Adrenal gland (tissue), 12 donors: ENCODE results near the gene MCU. TPM values are rescaled to one million over a fixed set of nuclear protein-coding genes. Genes with fewer than 3 reads are reported as not detected.

Experiments used
- DNase-seq, 7 donors: peaks; one replicate each; pipeline ENCODE4 v3.0.0-alpha.2; 2019 to 2020
- H3K27ac ChIP-seq, 5 donors: fragments of 200-600 bp; sonication (generic) in 4 of 5; 1 replicate in 3 of 5; 2 replicates in 2 of 5; pipeline versions ENCODE4 v1.5.1 to v1.8.0; 2016 to 2020; ENCODE audit warnings: mild to moderate bottlenecking in 1 of 5
- H3K27me3 ChIP-seq: fragments of 200-600 bp; 2 replicates; pipeline ENCODE4 v1.8.0; 2021
- H3K36me3 ChIP-seq, 2 donors: fragments of 200-600 bp; replicated peaks in 1 of 2; 1 replicate in 1 of 2; 2 replicates in 1 of 2; pipeline versions ENCODE4 v1.5.1 to v1.8.0; 2018 to 2022
- H3K4me1 ChIP-seq, 2 donors: fragments of 200-600 bp; replicated peaks in 1 of 2; 1 replicate in 1 of 2; 2 replicates in 1 of 2; pipeline versions ENCODE4 v1.5.1 to v1.8.0; 2018 to 2021
- H3K4me3 ChIP-seq, 4 donors: fragments of 200-600 bp; sonication (generic) in 3 of 4; one replicate each; pipeline ENCODE4 v1.5.1; 2016 to 2018
- H3K9me3 ChIP-seq, 3 donors: fragments of 200-600 bp; sonication (generic) in 1 of 3; replicated peaks in 1 of 3; 1 replicate in 2 of 3; 2 replicates in 1 of 3; pipeline versions ENCODE4 v1.5.1 to v1.8.0; 2016 to 2021
- CTCF ChIP-seq, 6 experiments: fragments of 450-650 bp in 4 of 6; fragments of 200-600 bp in 2 of 6; sonication (generic) in 1 of 6; IDR thresholded peaks; 1 replicate in 5 of 6; 2 replicates in 1 of 6; pipeline versions ENCODE4 v1.5.1 to v1.8.0; 2016 to 2021; ENCODE audit warnings: antibody characterized with exemption in 6 of 6, mild to moderate bottlenecking in 2 of 6, moderate library complexity in 1 of 6
- POLR2A ChIP-seq, 2 donors: fragments of 450-650 bp; IDR thresholded peaks; one replicate each; pipeline ENCODE4 v1.6.1; 2017; ENCODE audit warnings: antibody characterized with exemption in 2 of 2, mild to moderate bottlenecking in 2 of 2, moderate library complexity in 1 of 2
- WGBS, 4 donors: extraction: QIAGEN DNeasy Blood & Tissue Kit in 2 of 4; methylation state at CpG; one replicate each; pipeline versions ENCODE4 v1.1.5 to v1.1.7; 2013 to 2017; 5-methylcytosine and 5-hydroxymethylcytosine counted together
- intact Hi-C, 2 donors: fragments of 100-400 bp; cut with DNase I; formaldehyde crosslinking; loops; one replicate each; pipeline versions ENCODE4 v1.14.1 to v1.15.0; 2022 to 2023
- polyA plus RNA-seq, 3 donors: library from polyadenylated mRNA; stranded (reverse); fragments of 200-250 nt in 2 of 3; fragments of 350-450 nt in 1 of 3; fragmentation: Illumina TruSeq in 1 of 3; extraction: RNeasy Lipid Tissue Mini Kit (QIAGEN cat#74804) in 1 of 3; gene quantifications; one replicate each; pipeline ENCODE4 v1.2.3, GENCODE V29; 2013 to 2014
- total RNA-seq, 9 donors: library from RNA; depleted of rRNA in 4 of 9; stranded (reverse); fragments of >200 nt in 4 of 9; fragments of 120-200 nt in 1 of 9; fragmentation: NEBNext Ultra II Directional in 1 of 9; extraction: Animal tissue kit (Norgen Biotek cat#: 25700) in 1 of 9; gene quantifications; one replicate each; pipeline versions ENCODE4 v1.1.0 to v1.2.4, GENCODE V29; 2013 to 2023
- donor health status: healthy with polysubstance abuse.
- donor health status: Bipolar disorder and iron deficiency.
- donor health status: DM: yes; HTN: yes; CAD: no.
- donor health status: DM: no; HTN: no; CAD: no.
- donor health status: DM: no; HTN: no; CAD: no.
- donor health status: DM: yes; HTN: yes; CAD: no.

MCU gene
- total and polyA plus RNA-seq, 12 donors: 6.4 to 22.2 (median 14.9) TPM

DNA sequence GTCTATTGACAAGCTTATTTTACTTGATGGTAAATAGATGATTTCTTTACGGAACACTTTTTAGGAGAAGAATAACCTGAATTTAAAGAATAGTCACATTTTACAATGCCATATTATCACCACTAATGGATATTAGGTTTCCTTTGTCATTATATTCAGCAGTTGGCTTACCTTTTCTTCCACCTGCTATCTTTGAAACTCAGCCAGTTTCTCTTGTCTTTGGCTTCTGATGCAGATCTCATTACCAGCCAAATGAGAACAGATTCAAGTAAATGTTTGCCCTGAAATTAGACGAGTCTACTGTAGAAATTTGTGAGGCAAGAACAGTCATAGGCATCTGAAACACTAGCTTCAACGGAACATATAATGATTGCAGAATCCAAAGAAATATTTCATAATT lies 116.1 kb downstream of the MCU start:
- TF ChIP-seq POLR2A (IDR thresholded peaks at IDR 0.05): no peak
- no peak for TF ChIP-seq CTCF (IDR thresholded peaks at IDR 0.05)
- Histone ChIP-seq H3K4me3 (no peak overlapping the region), H3K36me3 (no peaks in the 10 kb centered on the region), H3K27me3 (no peaks in the 10 kb centered on the region), H3K9me3 (no peaks in the 10 kb centered on the region), H3K27ac (no peak overlapping the region), H3K4me1 (peaks cover 0 to 14% of the 10 kb centered on the region in 2 donors)
- DNase-seq: no peak
- intact Hi-C loops: no loop called here
- WGBS, 4 donors: 93 to 98% (median 95%) methylated on average over 3 of the region's 3 CpGs

- H3K27ac ChIP-seq: no peak overlapping the region
- H3K27me3 ChIP-seq: no peaks in the 10 kb centered on the region
- no peak for DNase-seq
- no peak overlapping the region for H3K4me3 ChIP-seq
- peaks cover 0 to 12% of the 10 kb centered on the region in 2 donors for H3K4me1 ChIP-seq
- no peaks in the 10 kb centered on the region for H3K36me3 ChIP-seq
- 81 to 93% (median 83%) methylated on average over 1 of the region's 1 CpG for WGBS, 4 donors
- TF ChIP-seq POLR2A (IDR thresholded peaks at IDR 0.05) (no peak), CTCF (IDR thresholded peaks at IDR 0.05) (no peak)
- no peaks in the 10 kb centered on the region for H3K9me3 ChIP-seq
- intact Hi-C loops: no loop called here
Observed at GRCh38 chr10:72809006-72809405, 117.1 kb downstream of the MCU start.

DNA sequence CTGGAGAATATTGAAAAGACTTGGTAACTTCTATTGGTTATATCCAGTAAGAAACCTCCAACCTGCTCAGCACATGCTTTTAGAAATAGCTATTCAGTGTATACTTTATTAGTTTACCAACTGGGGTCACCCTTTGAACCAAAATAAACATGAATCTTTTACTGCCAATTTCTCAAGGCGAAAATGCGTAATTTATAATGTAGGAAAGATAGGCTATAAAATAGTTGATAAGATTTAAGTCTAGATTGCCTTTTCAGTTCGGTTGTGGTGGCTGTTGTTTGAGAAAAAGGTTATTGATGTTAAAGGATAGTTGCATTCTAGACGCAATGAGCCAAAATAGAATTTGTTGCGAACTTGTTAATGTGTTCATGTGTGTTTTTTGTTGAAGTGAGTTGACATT lies 119.0 kb downstream of the MCU start:
- WGBS, 4 donors: 66 to 75% (median 68%) methylated on average over 5 of the region's 5 CpGs
- H3K27me3 ChIP-seq: no peaks in the 10 kb centered on the region
- H3K36me3 ChIP-seq: no peaks in the 10 kb centered on the region
- TF ChIP-seq POLR2A (IDR thresholded peaks at IDR 0.05) (no peak), CTCF (IDR thresholded peaks at IDR 0.05) (no peak)
- H3K9me3 ChIP-seq: no peaks in the 10 kb centered on the region
- no peak for DNase-seq
- intact Hi-C loops: no loop called here
- no peak overlapping the region for H3K4me3 ChIP-seq
- H3K27ac ChIP-seq: no peak overlapping the region
- H3K4me1 ChIP-seq: peaks cover 0 to 17% of the 10 kb centered on the region in 2 donors

DNA sequence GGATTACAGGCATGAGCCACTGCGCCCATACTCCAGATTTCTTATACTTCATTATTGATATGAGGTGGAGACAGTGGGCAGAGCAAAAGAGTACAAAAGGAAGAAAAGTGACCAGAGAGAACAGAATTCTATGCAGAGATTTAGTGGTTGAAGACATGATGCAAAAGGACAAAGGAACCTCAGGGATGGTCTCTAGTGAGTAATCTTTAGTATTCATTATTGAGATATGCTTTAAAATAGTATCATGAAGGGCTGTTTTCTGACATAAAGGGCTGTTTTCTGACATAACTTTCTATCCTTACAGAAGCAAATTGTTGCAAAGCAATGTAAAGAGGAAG lies 120.4 kb downstream of the MCU start:
- TF ChIP-seq POLR2A (IDR thresholded peaks at IDR 0.05): no peak
- no peak for TF ChIP-seq CTCF (IDR thresholded peaks at IDR 0.05)
- Histone ChIP-seq H3K9me3 (no peaks in the 10 kb centered on the region), H3K27me3 (no peaks in the 10 kb centered on the region), H3K27ac (no peak overlapping the region), H3K36me3 (no peaks in the 10 kb centered on the region), H3K4me3 (no peak overlapping the region), H3K4me1 (peaks cover 0 to 17% of the 10 kb centered on the region in 2 donors)
- 92 to 100% (median 93%) methylated on average over 1 of the region's 1 CpG for WGBS, 4 donors
- DNase-seq: no peak
- intact Hi-C loops: no loop called here
